Measurements from ENCODE around the gene CDCP2.

CDCP2 gene

DNA sequence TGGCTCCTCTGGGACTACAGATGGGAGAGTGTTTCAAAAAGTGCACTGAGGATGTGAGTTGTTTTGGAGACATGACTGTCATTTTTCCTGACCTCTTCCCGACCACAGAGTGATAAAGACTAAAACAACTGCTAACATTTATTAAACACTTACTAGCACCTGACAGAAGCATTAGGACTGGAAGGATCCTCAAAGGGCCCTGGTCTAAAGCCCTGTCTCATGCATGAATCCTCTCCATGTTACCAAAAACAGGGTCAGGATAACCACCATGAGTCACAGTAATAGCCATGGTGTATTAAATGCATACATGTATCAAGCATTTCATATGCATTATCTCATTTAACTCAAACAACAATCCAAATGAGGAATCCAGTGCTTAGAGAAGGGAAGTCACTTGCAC, 35.5 kb upstream of the CDCP2 start:
- TF ChIP-seq, protein P1, sequence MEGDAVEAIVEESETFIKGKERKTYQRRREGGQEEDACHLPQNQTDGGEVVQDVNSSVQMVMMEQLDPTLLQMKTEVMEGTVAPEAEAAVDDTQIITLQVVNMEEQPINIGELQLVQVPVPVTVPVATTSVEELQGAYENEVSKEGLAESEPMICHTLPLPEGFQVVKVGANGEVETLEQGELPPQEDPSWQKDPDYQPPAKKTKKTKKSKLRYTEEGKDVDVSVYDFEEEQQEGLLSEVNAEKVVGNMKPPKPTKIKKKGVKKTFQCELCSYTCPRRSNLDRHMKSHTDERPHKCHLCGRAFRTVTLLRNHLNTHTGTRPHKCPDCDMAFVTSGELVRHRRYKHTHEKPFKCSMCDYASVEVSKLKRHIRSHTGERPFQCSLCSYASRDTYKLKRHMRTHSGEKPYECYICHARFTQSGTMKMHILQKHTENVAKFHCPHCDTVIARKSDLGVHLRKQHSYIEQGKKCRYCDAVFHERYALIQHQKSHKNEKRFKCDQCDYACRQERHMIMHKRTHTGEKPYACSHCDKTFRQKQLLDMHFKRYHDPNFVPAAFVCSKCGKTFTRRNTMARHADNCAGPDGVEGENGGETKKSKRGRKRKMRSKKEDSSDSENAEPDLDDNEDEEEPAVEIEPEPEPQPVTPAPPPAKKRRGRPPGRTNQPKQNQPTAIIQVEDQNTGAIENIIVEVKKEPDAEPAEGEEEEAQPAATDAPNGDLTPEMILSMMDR (IDR thresholded peaks at IDR 0.05; ENCODE audit: extremely low read depth, missing control alignments) = no peak
- no peak for DNase-seq (ENCODE audit: low spot score)

DNA sequence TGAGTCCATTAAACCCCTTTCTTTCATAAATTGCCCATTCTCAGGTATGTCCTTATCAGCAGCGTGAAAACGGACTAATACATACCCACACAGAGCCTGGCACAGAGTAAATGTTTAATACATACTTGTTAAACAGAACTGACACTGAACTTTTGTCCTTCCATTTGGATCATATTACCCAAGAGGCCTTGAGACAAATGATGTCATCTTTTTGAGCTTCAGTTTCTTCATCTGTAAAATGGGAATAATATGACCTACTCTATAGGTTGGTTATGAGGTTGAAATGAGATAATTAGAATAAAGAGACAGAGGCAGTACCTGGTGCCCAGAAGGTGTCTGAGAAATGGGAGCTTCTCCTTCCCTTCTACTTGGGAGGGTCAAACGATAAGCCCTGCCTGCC, 33.3 kb upstream of the CDCP2 start:
- TF ChIP-seq, protein P1 (IDR thresholded peaks at IDR 0.05; ENCODE audit: extremely low read depth, missing control alignments) = no peak

DNA sequence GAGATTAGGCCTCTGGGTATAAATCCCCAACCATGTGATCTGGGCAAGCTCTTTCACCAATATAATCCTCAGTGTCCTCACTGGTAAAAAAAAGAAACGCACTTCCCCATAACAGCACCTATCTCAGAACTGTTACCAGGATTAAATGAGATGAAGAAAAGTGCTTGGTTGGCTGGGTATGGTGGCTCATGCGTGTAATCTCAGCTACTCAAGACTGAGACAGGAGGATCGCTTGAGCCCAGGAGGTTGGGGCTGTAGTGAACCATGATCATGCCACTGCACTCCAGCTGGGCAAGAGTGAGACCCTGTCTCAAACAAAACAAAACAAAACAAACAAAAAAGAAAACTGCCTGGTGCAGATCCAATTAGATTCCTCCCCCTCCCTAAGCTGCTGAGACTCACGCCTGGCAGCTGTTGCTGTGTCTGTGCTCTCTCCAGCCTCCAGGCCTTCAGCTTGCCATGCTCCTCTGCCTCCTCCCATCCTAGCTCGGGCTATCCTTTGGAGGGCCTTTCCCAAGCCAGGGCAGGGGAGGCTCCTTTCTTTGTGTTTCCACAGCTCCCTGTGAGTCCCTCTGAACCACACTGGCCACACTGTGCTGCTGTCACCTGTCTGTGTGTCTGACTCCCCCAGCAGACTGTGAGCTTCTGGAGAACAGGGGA, 28.0 kb upstream of the CDCP2 start:
- TF ChIP-seq, protein P1 (IDR thresholded peaks at IDR 0.05; ENCODE audit: extremely low read depth, missing control alignments) = no peak
- no peak for DNase-seq (ENCODE audit: low spot score)

More for the DNA sequence above, 33.3 kb upstream of the CDCP2 start:
- DNase-seq (ENCODE audit: low spot score) = no peak

DNA sequence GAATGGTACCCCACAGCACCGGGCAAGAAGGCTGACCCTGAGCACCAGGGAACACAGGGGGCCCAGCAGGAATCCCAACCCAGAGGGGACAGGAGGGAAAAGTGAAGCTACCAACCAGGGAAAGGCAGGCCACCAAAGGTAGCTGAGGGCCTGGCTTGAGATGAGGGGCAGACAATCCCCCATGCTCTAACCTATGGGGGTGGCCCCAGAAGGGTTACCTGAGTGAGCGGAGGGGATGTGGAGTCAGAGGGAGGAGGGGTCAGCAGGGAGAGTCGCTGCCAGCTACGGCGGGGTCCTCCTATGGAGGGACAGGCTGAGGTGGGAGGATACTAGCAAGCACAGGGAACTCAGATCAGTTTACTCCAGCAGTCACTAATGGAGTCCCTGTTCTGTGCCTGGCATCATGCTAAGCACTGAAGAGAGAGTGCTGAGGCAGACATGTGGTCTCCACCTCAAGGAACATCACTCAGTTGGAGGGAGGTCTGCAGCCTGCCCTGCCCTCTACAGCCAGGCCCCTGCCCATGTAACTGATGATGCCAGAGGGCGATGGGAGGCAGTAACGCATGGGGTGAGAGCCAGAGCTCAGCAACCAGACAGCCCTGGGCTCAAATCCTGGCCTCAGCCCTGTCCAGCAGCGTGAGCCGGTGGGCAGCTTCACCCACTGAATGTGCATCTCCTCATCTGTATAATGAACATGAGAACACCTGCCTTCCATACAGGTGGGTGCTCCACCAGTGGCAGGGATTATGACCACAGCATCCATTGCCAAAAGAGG, 25.7 kb upstream of the CDCP2 start:
- DNase-seq (ENCODE audit: low spot score) = no peak
- TF ChIP-seq, protein P1 (IDR thresholded peaks at IDR 0.05; ENCODE audit: extremely low read depth, missing control alignments) = no peak

DNA sequence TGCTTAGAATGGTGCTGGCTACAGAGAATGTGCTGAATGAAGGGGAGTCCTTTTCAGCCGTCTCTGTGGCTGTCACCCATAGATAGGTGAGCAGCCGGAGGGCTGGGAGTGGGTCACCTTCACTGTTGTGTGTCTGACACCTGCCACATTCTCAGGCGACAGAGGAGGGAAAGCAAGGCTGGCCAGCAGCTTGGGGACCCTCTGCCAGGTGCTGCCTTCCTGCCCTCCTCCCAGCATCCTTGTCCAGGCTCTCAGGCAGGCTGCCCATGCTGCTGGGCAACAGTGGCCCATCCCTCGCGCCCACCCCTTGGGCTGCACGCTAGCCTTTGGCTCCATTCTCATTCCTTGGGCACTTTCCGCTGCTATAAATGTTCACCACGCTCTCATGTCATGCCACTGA, 24.9 kb upstream of the CDCP2 start:
- TF ChIP-seq, protein P1 (IDR thresholded peaks at IDR 0.05; ENCODE audit: extremely low read depth, missing control alignments) = no peak

DNA sequence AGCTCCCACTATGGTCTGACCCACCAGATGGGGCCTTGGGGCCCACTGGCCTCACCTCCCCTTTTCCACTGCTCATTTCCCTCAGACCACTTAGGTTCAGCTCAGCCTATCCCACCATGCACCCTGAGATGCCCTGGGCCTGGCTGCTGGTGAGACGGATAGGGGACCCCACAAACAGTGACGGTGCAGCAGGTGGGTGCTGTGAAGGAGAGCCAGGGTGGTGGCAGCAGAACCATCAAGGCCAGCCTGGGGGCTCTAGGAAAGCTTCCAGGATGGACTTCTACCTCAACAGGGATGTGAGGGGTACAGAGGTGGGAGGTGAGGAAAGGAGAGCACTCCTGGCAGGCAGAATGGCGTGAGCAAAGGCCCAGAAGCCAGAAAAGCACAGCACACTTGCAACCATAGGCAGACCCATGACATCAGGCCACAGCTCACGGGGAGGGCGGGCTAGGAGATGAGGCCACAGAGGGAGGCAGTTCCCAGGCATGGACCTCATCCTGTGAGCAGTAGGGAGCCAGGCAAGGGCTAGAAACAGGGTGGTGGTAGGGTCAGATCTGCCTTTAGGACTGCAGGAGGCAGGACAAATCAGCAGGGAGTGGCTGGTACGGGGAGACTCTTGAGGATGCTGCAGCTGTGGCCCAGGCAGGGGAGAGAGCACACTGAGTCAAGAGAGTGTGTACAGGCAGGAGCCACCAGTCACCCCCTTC, 24.0 kb upstream of the CDCP2 start:
- TF ChIP-seq, protein P1 (IDR thresholded peaks at IDR 0.05; ENCODE audit: extremely low read depth, missing control alignments) = no peak
- no peak for DNase-seq (ENCODE audit: low spot score)

More for the DNA sequence above, 24.9 kb upstream of the CDCP2 start:
- DNase-seq (ENCODE audit: low spot score) = no peak

DNA sequence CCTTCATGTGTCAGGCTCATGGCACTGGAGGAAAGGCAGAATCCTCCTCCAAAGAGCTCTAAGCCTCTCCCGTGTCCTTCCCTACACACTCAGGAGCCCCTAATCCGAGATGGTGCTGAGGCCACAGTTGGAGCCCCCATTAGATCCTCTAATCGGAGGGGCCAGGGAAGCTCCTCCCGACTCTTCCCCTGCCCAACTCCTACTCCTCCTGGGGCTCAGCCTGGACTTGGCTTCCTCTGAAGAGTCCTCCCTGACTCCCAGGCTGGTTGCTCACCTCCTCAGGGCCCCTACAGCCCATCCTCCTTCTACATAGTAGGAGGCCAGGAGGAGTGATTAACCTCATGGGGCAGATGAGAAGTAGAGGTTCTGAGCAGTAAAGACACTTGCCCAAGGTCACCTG, 21.3 kb upstream of the CDCP2 start:
- TF ChIP-seq, protein P1 (IDR thresholded peaks at IDR 0.05; ENCODE audit: extremely low read depth, missing control alignments) = no peak
- no peak for DNase-seq (ENCODE audit: low spot score)
